KMS-11 (cell line): Measurements from ENCODE around the gene S1PR3.

ENCODE experiments used
- H2AFZ ChIP-seq: fragments of 200-600 bp; sonication (generic); 2 replicates; pipeline ENCODE4 v1.6.1; 2016; ENCODE audit warnings: antibody characterized with exemption, mixed run types, low read depth
- H3K27ac ChIP-seq: fragments of 200-600 bp; sonication (generic); 2 replicates; pipeline ENCODE4 v1.6.1; 2016; ENCODE audit warnings: mild to moderate bottlenecking, mixed run types
- H3K27me3 ChIP-seq: fragments of 200-600 bp; sonication (generic); 2 replicates; pipeline ENCODE4 v1.6.1; 2017; ENCODE audit warnings: mild to moderate bottlenecking, low read depth, mixed run types, moderate library complexity; ENCODE audit not compliant: insufficient read depth
- H3K36me3 ChIP-seq: fragments of 200-600 bp; sonication (generic); 2 replicates; pipeline ENCODE4 v1.6.1; 2017; ENCODE audit warnings: mild to moderate bottlenecking, mixed run types; ENCODE audit not compliant: insufficient read depth
- H3K4me1 ChIP-seq: fragments of 200-600 bp; sonication (generic); 2 replicates; pipeline ENCODE4 v1.6.1; 2016; ENCODE audit warnings: mild to moderate bottlenecking, low read depth, mixed run types; ENCODE audit not compliant: poor library complexity, severe bottlenecking
- H3K4me2 ChIP-seq: fragments of 200-600 bp; sonication (generic); 2 replicates; pipeline ENCODE4 v1.7.0; 2016; ENCODE audit warnings: mild to moderate bottlenecking, mixed run types
- H3K4me3 ChIP-seq: fragments of 200-600 bp; sonication (generic); IDR thresholded peaks from 2 replicates; pipeline ENCODE4 v1.6.1; 2017; ENCODE audit warnings: low read depth, low read length, mixed read lengths; ENCODE audit not compliant: insufficient read depth
- H3K79me2 ChIP-seq: fragments of 200-600 bp; sonication (generic); 2 replicates; pipeline ENCODE4 v1.6.1; 2016; ENCODE audit warnings: low read depth, mixed run types; ENCODE audit not compliant: insufficient read depth
- H3K9ac ChIP-seq: fragments of 200-600 bp; sonication (generic); 2 replicates; pipeline ENCODE4 v1.6.1; 2016; ENCODE audit warnings: mild to moderate bottlenecking, mixed run types
- H4K20me1 ChIP-seq: fragments of 200-600 bp; sonication (generic); 2 replicates; pipeline ENCODE4 v1.6.1; 2016; ENCODE audit warnings: mild to moderate bottlenecking, mixed run types; ENCODE audit not compliant: insufficient read depth
- CTCF ChIP-seq: fragments of 200-600 bp; sonication (generic); conservative IDR thresholded peaks from 2 replicates; pipeline ENCODE4 v1.6.1; 2017; ENCODE audit warnings: low read depth, mild to moderate bottlenecking, antibody characterized with exemption, low read length, moderate library complexity, mixed read lengths

The S1PR3 gene

DNA sequence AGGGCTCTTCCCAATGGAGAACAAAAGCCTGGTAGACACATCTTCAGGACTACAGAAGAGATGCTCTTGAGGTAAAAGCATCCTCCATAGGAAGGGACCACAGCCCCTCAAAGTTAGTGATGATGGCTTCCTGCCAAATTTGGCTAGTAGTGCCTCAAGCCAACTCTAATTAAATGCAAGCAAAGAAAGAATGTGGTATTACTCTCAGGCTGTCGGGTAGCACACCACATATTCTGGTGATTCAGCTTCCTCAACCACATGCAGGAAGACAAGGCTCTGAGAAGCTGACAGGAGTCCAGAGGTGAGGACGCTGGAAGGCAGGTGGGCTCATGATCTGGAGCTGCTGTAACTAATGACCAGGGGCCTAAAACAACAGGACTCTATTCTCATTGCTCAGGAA, 37.2 kb upstream of the S1PR3 start:
- no peaks in the 10 kb centered on the region for H3K4me1 ChIP-seq
- H3K4me2 ChIP-seq: no peak overlapping the region
- H4K20me1 ChIP-seq: no peaks in the 10 kb centered on the region
- H3K9ac ChIP-seq: no peak overlapping the region
- no peak overlapping the region for H3K27ac ChIP-seq
- H3K79me2 ChIP-seq: no peaks in the 10 kb centered on the region
- H2AFZ ChIP-seq: no peak overlapping the region
- TF ChIP-seq CTCF: no peak
- H3K27me3 ChIP-seq: no peaks in the 10 kb centered on the region
- no peaks in the 10 kb centered on the region for H3K36me3 ChIP-seq
- no peak overlapping the region for H3K4me3 ChIP-seq

DNA sequence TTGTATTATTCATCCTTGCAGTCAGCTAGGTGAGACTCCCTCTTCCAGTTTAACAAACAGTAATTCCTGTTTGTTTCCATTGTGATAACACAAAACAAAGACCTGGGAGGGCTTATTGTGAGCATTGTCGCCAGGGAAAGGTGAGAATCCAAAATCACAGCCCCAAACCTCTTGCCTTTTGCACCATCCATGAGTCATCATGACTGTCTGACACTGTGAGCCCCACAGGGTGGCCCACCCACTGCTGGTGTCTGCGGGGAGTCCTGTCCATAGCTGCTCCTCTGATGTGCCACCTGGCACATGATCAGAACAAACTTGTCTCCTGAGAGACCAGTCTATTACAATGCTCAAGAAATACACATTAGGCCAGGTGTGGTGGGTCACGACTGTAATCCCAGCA, 33.7 kb upstream of the S1PR3 start:
- no peaks in the 10 kb centered on the region for H3K79me2 ChIP-seq
- no peaks in the 10 kb centered on the region for H3K4me1 ChIP-seq
- H3K4me3 ChIP-seq: no peak overlapping the region
- H2AFZ ChIP-seq: no peak overlapping the region
- no peak overlapping the region for H3K27ac ChIP-seq
- H3K4me2 ChIP-seq: no peak overlapping the region
- no peak overlapping the region for H3K9ac ChIP-seq
- H3K36me3 ChIP-seq: no peaks in the 10 kb centered on the region
- no peaks in the 10 kb centered on the region for H3K27me3 ChIP-seq
- no peaks in the 10 kb centered on the region for H4K20me1 ChIP-seq
- no peak for TF ChIP-seq CTCF

GRCh38 chr9:88959727-88960469, 31.4 kb upstream of the S1PR3 start:
- Histone ChIP-seq H3K27me3 (no peaks in the 10 kb centered on the region), H3K79me2 (no peaks in the 10 kb centered on the region), H3K9ac (no peak overlapping the region), H3K36me3 (no peaks in the 10 kb centered on the region), H2AFZ (no peak overlapping the region), H3K4me1 (no peaks in the 10 kb centered on the region), H3K4me3 (no peak overlapping the region), H3K4me2 (no peak overlapping the region), H3K27ac (no peak overlapping the region), H4K20me1 (no peaks in the 10 kb centered on the region)
- TF ChIP-seq CTCF: no peak

DNA sequence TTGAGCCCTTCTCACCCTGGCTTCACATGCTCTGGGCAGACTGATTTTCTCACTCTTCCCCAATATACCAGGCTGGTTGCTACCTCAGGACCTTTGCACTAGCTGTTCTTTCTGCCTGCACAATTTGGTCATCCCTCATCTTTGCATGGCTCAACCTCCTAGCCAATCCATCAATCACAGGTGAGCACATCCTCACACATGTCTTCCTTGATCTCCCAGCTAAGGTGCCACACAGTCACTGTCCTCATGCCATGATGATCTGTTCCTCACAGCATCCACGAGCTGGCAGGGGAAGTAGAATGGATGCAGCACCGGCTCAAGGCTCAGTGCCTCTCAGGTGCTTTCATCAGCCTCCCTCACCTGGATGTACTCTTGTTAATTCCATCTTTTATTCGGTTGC, 30.6 kb upstream of the S1PR3 start:
- no peak overlapping the region for H2AFZ ChIP-seq
- H3K27ac ChIP-seq: no peak overlapping the region

More for the DNA sequence above, 30.6 kb upstream of the S1PR3 start:
- Histone ChIP-seq H3K4me1 (no peaks in the 10 kb centered on the region), H3K36me3 (no peaks in the 10 kb centered on the region), H3K4me3 (no peak overlapping the region), H4K20me1 (no peaks in the 10 kb centered on the region), H3K4me2 (no peak overlapping the region), H3K27me3 (no peaks in the 10 kb centered on the region), H3K79me2 (no peaks in the 10 kb centered on the region), H3K9ac (no peak overlapping the region)
- TF ChIP-seq CTCF: no peak
